Spleen (tissue), 11 donors: ENCODE data around the gene VAC14. TPM values are rescaled to one million over a fixed set of nuclear protein-coding genes. Genes with fewer than 3 reads are reported as not detected.

Source experiments
- DNase-seq: peaks from one replicate; pipeline ENCODE4 v3.0.0-alpha.2; 2020
- H3K27ac ChIP-seq, 8 donors: fragments of 200-600 bp; sonication (generic) in 7 of 8; 1 replicate in 4 of 8; 2 replicates in 4 of 8; pipeline versions ENCODE4 v1.5.0 to v1.8.0; 2016 to 2021; ENCODE audit warnings: inconsistent platforms in 4 of 8, mild to moderate bottlenecking in 4 of 8, moderate library complexity in 1 of 8
- H3K27me3 ChIP-seq, 7 donors: fragments of 200-600 bp; sonication (generic) in 6 of 7; replicated peaks in 1 of 7; 1 replicate in 4 of 7; 2 replicates in 3 of 7; pipeline versions ENCODE4 v1.5.0 to v1.8.0; 2016 to 2021; ENCODE audit warnings: inconsistent platforms in 3 of 7, mild to moderate bottlenecking in 1 of 7
- H3K36me3 ChIP-seq, 6 donors: fragments of 200-600 bp; sonication (generic) in 5 of 6; 1 replicate in 4 of 6; 2 replicates in 2 of 6; pipeline versions ENCODE4 v1.5.0 to v1.8.0; 2016 to 2021; ENCODE audit warnings: inconsistent platforms in 2 of 6
- H3K4me1 ChIP-seq, 6 donors: fragments of 200-600 bp; sonication (generic) in 5 of 6; 1 replicate in 3 of 6; 2 replicates in 3 of 6; pipeline versions ENCODE4 v1.5.0 to v1.8.0; 2016 to 2021; ENCODE audit warnings: inconsistent platforms in 3 of 6
- H3K4me3 ChIP-seq, 8 donors: fragments of 200-600 bp; sonication (generic) in 7 of 8; 1 replicate in 4 of 8; 2 replicates in 4 of 8; pipeline versions ENCODE4 v1.5.0 to v1.8.0; 2016 to 2021; ENCODE audit warnings: inconsistent platforms in 4 of 8, mild to moderate bottlenecking in 4 of 8, moderate library complexity in 2 of 8
- H3K9me3 ChIP-seq, 8 donors: fragments of 200-600 bp; sonication (generic) in 7 of 8; 1 replicate in 4 of 8; 2 replicates in 4 of 8; pipeline versions ENCODE4 v1.5.0 to v1.8.0; 2016 to 2021; ENCODE audit warnings: inconsistent platforms in 4 of 8
- POLR2A ChIP-seq, 3 donors: fragments of 450-650 bp; IDR thresholded peaks; one replicate each; pipeline ENCODE4 v1.5.1; 2017; ENCODE audit warnings: antibody characterized with exemption in 3 of 3, mild to moderate bottlenecking in 1 of 3
- POLR2AphosphoS5 ChIP-seq, 3 donors: sonication (generic); formaldehyde crosslinking; IDR thresholded peaks; one replicate each; pipeline ENCODE4 v1.5.1; 2017; ENCODE audit warnings: antibody characterized with exemption in 3 of 3
- WGBS, 5 donors: extraction: QIAGEN DNeasy Blood & Tissue Kit in 3 of 5; methylation state at CpG; one replicate each; pipeline versions ENCODE4 v1.1.5 to v1.1.7; 2013 to 2018; 5-methylcytosine and 5-hydroxymethylcytosine counted together
- intact Hi-C: fragments of 100-400 bp; cut with DNase I; formaldehyde crosslinking; loops from one replicate; pipeline ENCODE4 v1.15.0; 2023; ENCODE audit warnings: low total_unique reads
- polyA plus RNA-seq, 3 donors: library from polyadenylated mRNA; stranded (reverse); fragments of 200-250 nt; gene quantifications; one replicate each; pipeline ENCODE4 v1.2.1, GENCODE V29; 2013
- total RNA-seq, 7 donors: library from RNA; depleted of rRNA in 3 of 7; stranded (reverse); fragments of >200 nt in 3 of 7; fragmentation: NEBNext Ultra II Directional in 4 of 7; extraction: Animal tissue kit (Norgen Biotek cat#: 25700) in 4 of 7; gene quantifications; one replicate each; pipeline versions ENCODE4 v1.1.0 to v1.2.1, GENCODE V29; 2016 to 2021
- TF ChIP-seq, protein P1 (sequence below), 11 experiments: fragments of 200-600 bp in 7 of 11; fragments of 450-650 bp in 4 of 11; sonication (generic) in 4 of 11; IDR thresholded peaks in 8 of 11; conservative IDR thresholded peaks in 3 of 11; 1 replicate in 7 of 11; 2 replicates in 4 of 11; pipeline versions ENCODE4 v1.4.0 to v1.8.0; 2016 to 2021; ENCODE audit warnings: antibody characterized with exemption in 11 of 11, inconsistent platforms in 4 of 11, mild to moderate bottlenecking in 1 of 11
- donor health status: healthy with polysubstance abuse.
- donor health status: DM: no; HTN: no; CAD: no; lungs with moderate emphysema.
- donor health status: DM: no; HTN: no; CAD: no.
- donor health status: Bipolar disorder and iron deficiency.
- donor health status: healthy.
- donor health status: DM: no; HTN: no; CAD: no.
- donor health status: DM: yes; HTN: yes; CAD: no.

The VAC14 gene
- total and polyA plus RNA-seq, 10 donors = 29.1 to 70.0 (median 48.1) TPM

DNA sequence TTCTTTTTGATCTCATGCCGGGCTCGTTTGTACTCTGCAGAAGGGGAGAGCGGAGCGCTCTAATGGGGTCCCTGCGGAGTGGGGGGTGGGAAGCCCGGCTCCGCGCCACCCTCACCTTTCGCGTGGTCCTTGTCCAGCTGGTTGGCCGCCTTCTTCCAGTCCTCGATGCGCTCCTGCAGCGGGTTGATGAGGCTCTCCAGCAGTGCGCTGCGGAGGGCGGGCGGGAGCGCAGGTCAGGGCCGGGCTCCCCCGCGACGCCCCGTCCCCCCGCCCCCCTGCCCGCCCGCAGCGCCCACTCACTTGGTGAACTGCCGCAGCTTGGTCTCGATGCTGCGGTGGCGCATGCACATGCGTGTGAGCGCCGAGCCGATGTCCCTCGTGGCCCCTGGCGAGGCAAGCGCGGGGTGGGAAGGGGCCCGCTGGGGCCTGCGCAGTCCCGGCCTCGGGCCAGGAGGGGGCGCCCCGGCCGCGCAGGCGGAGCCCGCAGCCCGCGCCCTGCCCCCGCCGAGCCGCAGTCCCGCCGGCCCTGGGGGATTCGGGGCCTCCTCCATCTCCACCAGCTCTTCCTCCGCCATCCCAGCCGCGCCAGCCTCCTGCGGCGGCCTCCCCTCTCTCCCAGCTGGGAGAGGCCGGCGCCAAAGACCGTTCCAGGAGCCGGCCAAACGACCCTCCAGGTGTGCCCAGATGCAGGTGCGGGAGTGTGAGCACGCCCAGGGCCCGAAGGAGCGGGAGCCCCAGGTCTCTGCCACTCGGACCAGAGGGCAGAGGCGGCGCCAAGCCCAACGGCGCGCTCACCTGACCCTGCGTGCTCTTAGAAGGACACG is 121.1 kb downstream of the VAC14 start:
- peaks cover 18 to 73% (median 47%) of the 10 kb centered on the region in 6 donors for H3K4me1 ChIP-seq
- H3K27ac ChIP-seq = peak overlapping the region in 7 of 8 donors; percentile 17 to 88 (median 84)
- TF ChIP-seq, protein P1, sequence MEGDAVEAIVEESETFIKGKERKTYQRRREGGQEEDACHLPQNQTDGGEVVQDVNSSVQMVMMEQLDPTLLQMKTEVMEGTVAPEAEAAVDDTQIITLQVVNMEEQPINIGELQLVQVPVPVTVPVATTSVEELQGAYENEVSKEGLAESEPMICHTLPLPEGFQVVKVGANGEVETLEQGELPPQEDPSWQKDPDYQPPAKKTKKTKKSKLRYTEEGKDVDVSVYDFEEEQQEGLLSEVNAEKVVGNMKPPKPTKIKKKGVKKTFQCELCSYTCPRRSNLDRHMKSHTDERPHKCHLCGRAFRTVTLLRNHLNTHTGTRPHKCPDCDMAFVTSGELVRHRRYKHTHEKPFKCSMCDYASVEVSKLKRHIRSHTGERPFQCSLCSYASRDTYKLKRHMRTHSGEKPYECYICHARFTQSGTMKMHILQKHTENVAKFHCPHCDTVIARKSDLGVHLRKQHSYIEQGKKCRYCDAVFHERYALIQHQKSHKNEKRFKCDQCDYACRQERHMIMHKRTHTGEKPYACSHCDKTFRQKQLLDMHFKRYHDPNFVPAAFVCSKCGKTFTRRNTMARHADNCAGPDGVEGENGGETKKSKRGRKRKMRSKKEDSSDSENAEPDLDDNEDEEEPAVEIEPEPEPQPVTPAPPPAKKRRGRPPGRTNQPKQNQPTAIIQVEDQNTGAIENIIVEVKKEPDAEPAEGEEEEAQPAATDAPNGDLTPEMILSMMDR (IDR thresholded peaks at IDR 0.05 in 8 of 11, conservative IDR thresholded peaks at IDR 0.05 in 3 of 11) = peak in 6 of 11 experiments; percentile 26 to 61 (median 50)
- TF ChIP-seq POLR2A (IDR thresholded peaks at IDR 0.05) = no peak
- TF ChIP-seq POLR2AphosphoS5 (IDR thresholded peaks at IDR 0.05) = peak in 2 of 3 donors; percentile 25 to 46
- H3K9me3 ChIP-seq = no peaks in the 10 kb centered on the region
- intact Hi-C loops = loop anchor here (5.0 kb wide), 1 partner anchor 92 kb away; no protein-coding TSS in a partner anchor
- WGBS, 5 donors = 61 to 79% (median 76%) methylated on average over 54 to 80 of the region's 80 CpGs
- DNase-seq = peak; percentile 74
- peaks cover 0 to 71% (median 31%) of the 10 kb centered on the region in 6 donors for H3K36me3 ChIP-seq
- peak overlapping the region in 2 of 8 donors; percentile 4 to 76 for H3K4me3 ChIP-seq
- peaks cover 0 to 26% (median 4%) of the 10 kb centered on the region in 7 donors for H3K27me3 ChIP-seq

DNA sequence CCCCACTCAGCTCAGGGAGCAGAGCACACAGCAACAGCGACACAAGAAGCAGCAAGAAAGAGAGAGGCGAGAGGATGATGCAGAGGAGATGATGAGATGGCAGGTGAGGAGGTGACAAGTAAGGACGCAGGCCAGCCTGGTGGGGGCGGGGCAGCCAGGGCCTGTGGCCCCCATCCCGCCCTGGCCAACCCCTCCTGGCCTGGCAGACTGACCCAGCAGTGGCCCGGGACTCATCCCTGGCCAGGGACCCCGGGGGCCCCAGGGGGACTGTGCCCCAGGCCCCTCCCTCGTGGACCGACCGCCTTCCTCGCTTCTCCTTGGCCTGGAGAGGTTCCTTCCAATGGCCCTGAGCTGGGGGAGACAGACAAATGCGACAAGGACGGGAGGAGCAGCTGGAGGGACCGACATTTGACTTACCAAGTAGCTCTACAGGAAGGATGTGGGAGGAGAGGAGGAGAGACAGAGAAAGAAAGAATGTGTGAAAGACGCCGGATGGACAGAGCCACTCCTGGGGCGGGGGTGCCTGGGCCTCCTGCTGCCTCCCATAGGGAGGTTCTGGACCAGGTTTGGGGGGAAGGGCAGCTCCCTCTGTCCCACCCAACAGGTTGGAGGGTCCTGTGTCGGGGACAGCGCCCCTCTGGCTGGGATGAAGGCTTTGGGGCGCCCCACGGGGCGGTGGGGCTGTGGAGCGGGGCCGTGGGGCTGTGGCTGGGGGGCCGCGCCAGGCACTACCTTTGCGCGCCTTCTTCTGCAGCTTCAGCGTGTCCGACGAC is 121.9 kb downstream of the VAC14 start:
- TF ChIP-seq POLR2AphosphoS5 (IDR thresholded peaks at IDR 0.05) = peak; percentile 23 to 64 (median 26)
- TF ChIP-seq POLR2A (IDR thresholded peaks at IDR 0.05) = no peak
- TF ChIP-seq, protein P1 (IDR thresholded peaks at IDR 0.05 in 8 of 11, conservative IDR thresholded peaks at IDR 0.05 in 3 of 11) = no peak
- intact Hi-C loops = no loop called here
- Histone ChIP-seq H3K9me3 (no peaks in the 10 kb centered on the region), H3K36me3 (peaks cover 0 to 79% (median 36%) of the 10 kb centered on the region in 6 donors), H3K4me3 (peak overlapping the region in 1 of 8 donors; percentile 76), H3K27ac (peak overlapping the region in 6 of 8 donors; percentile 54 to 88 (median 85)), H3K4me1 (peaks cover 18 to 65% (median 44%) of the 10 kb centered on the region in 6 donors), H3K27me3 (peaks cover 0 to 18% (median 0%) of the 10 kb centered on the region in 7 donors)
- peak; percentile 74 for DNase-seq
- 74 to 84% (median 80%) methylated on average over 29 to 31 of the region's 31 CpGs for WGBS, 5 donors

DNA sequence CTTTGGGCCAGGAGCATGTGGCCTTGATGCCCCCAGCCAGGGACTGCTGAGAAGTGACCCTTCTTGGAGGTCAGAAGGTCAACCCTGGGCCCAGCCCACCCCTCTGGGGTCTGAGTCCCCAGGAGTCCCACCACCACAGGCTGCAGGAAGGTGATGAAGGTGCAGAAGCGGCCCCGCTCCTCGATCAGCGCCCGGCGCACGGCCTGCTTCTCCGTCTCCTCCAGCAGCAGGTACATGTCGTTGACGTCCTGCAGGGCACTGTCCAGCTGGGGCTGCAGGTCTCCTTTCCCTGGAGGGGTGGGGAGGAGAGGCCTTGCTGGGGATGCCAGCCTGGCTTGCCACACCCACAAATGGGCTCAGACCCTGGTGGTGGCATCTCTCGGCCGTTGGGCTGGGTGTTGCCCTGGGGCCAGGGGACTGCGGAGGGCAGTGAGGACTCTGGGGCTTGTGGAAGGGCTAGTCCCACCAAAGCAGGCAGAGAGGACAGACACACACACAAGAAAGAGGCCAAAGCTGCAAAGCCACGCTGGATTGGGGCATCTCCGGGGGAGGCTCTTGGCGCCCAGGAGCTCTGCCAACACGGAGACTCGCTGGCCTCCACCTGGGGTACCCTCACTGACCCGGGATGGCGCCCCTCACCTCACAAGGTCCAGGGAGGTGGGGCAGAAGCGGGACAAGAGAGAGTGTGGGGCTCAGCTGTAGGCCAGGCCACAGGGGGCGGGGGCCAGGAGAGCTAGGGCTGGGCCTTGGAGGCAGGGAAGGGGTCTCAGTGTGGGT is 122.6 kb downstream of the VAC14 start:
- TF ChIP-seq, protein P1 (IDR thresholded peaks at IDR 0.05 in 8 of 11, conservative IDR thresholded peaks at IDR 0.05 in 3 of 11) = no peak
- no peak for TF ChIP-seq POLR2A (IDR thresholded peaks at IDR 0.05)
- TF ChIP-seq POLR2AphosphoS5 (IDR thresholded peaks at IDR 0.05) = peak in 2 of 3 donors; percentile 6 to 40
- Histone ChIP-seq H3K9me3 (no peaks in the 10 kb centered on the region), H3K27ac (peak overlapping the region in 5 of 8 donors; percentile 57 to 88 (median 86)), H3K4me3 (no peak overlapping the region), H3K27me3 (peaks cover 0 to 10% (median 0%) of the 10 kb centered on the region in 7 donors), H3K4me1 (peaks cover 18 to 57% (median 40%) of the 10 kb centered on the region in 6 donors), H3K36me3 (peaks cover 0 to 81% (median 39%) of the 10 kb centered on the region in 6 donors)
- peak; percentile 64 for DNase-seq
- intact Hi-C loops = no loop called here
- WGBS, 5 donors = 78 to 92% (median 89%) methylated on average over 9 to 22 of the region's 22 CpGs
